GM18870 (cell line): ENCODE results near the gene CGB3.

Experiments
- ATAC-seq: cut with Tn5 transposase; IDR thresholded peaks from one replicate; pipeline ENCODE4 v1.9.1; 2021; ENCODE audit warnings: moderate library complexity; ENCODE audit not compliant: unreplicated experiment

The CGB3 gene

GRCh38 chr19:48988860-48989259 lies 35.3 kb downstream of the CGB3 start:
- no peak for ATAC-seq

DNA sequence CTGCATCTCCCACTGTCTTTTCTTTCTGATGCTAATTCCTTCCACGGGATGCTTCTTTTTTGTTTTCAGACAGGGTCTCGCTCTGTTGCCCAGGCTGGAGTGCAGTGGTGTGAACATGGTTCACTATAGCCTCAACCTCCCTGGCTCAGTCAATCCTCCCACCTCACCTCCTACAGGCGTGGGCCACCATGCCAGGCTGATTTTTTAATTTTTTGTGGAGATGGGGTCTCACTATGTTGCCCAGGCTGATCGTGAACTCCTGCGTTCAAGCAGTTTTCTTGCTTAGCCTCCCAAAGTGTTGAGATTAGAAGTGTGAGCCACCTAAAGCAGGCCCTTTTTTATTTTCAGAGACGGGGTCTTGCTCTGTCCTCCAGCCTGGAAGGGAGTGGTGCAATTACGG lies 35.8 kb downstream of the CGB3 start:
- no peak for ATAC-seq

DNA sequence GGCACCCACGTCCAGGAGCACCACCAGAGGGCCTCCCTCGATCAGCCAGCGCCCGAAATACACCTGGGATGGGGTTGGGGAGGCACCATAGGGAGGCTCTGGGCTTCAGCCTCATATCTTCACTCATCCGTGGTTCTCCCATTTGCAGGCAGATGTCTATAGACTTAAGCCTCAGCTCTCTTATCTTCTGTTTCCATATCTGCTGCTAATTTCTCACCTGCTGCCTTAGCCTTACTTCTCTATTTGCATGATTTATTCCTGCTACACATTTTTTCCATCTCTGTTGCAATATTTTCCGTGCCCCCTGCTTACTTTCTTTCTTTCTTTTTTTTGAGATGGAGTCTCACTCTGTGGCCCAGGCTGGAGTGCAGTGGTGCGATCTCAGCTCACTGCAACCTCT lies 36.8 kb downstream of the CGB3 start:
- no peak for ATAC-seq

DNA sequence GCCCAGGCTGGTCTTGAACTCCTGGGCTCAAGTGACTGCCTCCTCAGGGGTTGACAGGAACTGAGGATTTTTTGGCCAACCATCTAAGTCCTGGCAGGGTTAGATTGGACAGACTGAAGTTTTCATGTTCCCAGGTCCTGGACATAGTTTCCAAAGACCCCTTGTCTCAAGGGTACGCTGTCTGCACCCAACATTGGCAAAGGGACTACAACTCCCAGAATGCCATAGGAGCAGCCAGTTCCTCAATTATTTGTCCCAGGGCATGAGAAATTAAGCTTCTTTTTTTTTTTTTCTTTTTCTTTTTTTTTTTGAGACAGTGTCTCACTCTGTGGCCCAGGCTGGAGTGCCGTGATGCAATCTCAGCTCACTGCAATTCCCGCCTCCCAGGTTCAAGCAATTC lies 37.9 kb downstream of the CGB3 start:
- no peak for ATAC-seq

GRCh38 chr19:48985711-48986110 lies 38.4 kb downstream of the CGB3 start:
- ATAC-seq: no peak

DNA sequence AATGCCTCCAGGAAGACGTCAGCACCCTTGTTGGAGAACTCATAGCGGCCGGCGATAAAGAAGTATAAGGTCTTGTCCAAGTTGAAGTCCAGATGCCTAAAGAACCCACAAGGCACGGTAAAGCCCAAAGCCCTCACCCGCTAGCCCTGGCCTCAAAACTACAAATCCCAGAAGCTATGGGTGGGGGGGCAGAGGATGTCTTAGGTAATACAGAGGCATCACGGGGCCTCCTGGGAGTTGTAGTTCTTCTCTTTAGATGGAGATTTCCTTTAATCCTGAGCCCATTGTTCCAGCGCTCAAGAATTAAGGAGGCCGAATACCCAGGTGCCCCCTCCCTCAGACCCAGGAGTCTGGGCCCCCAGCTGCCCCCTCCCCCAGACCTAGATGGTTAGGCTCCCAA lies 41.9 kb downstream of the CGB3 start:
- no peak for ATAC-seq

DNA sequence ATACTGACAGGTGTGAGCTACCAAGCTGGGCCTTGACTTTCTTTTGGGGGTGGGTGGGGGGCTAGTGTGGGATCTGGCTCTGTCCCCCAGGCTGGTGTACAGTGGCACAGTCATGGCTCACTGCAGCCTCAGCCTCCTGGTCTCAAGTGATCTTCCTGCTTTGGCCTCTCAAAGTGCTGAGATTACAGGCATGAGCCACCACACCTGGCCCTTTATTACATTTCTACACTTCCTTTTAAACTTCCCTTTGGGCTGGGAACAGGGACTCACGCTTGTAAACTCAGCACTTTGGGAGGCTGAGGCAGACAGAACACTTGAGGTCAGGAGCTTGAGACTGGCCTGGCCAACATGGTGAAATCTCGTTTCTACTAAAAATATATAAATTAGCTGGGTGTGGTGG lies 47.1 kb downstream of the CGB3 start:
- ATAC-seq: no peak

DNA sequence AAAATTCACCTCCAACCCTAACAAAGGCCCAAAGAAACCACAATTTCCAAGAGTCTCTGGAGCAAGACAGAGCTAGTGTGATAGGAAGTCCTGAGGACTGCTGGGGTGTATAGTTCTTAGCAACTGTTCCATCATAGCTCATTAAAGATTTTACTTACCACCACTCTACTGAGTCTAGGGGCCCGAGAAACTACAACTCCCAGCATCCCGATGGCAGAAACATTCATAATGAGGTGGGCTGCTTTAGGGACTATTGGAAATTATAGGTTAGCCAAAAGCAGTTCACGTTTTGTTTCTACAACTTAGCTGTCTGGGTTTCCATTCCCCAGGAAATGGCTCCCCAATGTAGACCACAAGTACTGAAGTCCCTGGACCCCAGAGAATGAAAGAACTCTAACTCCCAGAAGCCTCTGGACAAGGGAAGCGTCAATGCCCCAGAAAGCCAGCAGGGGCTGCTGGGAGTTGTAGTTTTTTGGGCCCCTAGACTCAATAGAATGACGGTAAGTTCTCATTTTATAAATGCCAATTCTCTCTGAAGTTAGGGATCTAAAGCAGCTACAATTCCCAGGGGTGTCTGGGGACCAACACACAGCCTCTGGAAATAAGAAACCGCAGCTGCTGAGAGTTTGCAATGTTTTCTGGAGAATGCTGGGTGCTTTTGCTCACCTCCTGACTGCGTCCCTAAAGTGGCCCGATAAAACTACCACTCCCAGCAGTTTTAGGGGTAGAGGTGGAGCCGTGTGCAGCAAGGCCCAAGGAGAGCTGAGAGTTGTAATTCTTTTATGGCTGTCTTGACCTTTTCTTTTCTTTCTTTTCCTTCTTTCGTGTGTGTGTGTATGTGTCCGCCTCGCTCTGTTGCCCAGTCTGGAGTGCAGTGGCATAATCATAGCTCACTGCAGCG lies 47.9 kb downstream of the CGB3 start:
- no peak for ATAC-seq
